Calu3 (cell line): ENCODE results near the gene SRSF2. TPM values are rescaled to one million over a fixed set of nuclear protein-coding genes. Genes with fewer than 3 reads are reported as not detected.
A peak's percentile ranks its signal among the peaks of the same experiment; 100 is the strongest.

Experiments used
- Bru-seq: library from RNA; stranded (reverse); fragments of 400-500 nt; gene quantifications from one replicate; lab custom pipeline; 2021; lab: Mats Ljungman, UMichigan
- BruChase-seq, 2 experiments: library from RNA; stranded (reverse); fragments of 400-500 nt; gene quantifications; one replicate each; lab custom pipeline; 2021; lab: Mats Ljungman, UMichigan
- BruUV-seq: library from RNA; stranded (reverse); fragments of 400-500 nt; replicated peaks from 2 replicates; lab custom pipeline; 2021; lab: Mats Ljungman, UMichigan
- CTCF ChIA-PET: fragments of 300-600 bp; sonication (Branson Sonifier 250); formaldehyde crosslinking; loops from one replicate; lab custom pipeline; 2022; ENCODE audit warnings: antibody characterized with exemption; lab: Charles Lee
- DNase-seq: peaks from one replicate; pipeline ENCODE4 v3.0.0; 2022
- H3K27ac Mint-ChIP-seq: one replicate; pipeline ENCODE4 v1.8.0; 2022; ENCODE audit warnings: mixed read lengths; ENCODE audit not compliant: unreplicated experiment
- H3K27me3 Mint-ChIP-seq: one replicate; pipeline ENCODE4 v1.8.0; 2022; ENCODE audit warnings: mixed read lengths; ENCODE audit not compliant: unreplicated experiment
- H3K36me3 Mint-ChIP-seq: one replicate; pipeline ENCODE4 v1.8.0; 2022; ENCODE audit warnings: mild to moderate bottlenecking, moderate library complexity, mixed read lengths; ENCODE audit not compliant: insufficient read depth, unreplicated experiment
- H3K4me1 Mint-ChIP-seq: one replicate; pipeline ENCODE4 v1.8.0; 2022; ENCODE audit warnings: mild to moderate bottlenecking, low read depth, mixed read lengths; ENCODE audit not compliant: unreplicated experiment
- H3K4me3 Mint-ChIP-seq: one replicate; pipeline ENCODE4 v1.8.0; 2022; ENCODE audit warnings: mild to moderate bottlenecking, low read depth, moderate library complexity, mixed read lengths; ENCODE audit not compliant: unreplicated experiment
- H3K9me3 Mint-ChIP-seq: one replicate; pipeline ENCODE4 v1.8.0; 2022; ENCODE audit warnings: low read depth, mixed read lengths; ENCODE audit not compliant: unreplicated experiment
- intact Hi-C: fragments of 100-400 bp; cut with micrococcal nuclease; formaldehyde crosslinking; loops from one replicate; pipeline ENCODE4 v1.10.0; 2022; ENCODE audit not compliant: unreplicated experiment
- long read RNA-seq: library from polyadenylated mRNA; stranded (forward); transcript quantifications from one replicate; pipeline ENCODE4 v2.0.0, GENCODE V29; 2022
- total RNA-seq: library from RNA; stranded (reverse); gene quantifications from 2 replicates; pipeline ENCODE4 v1.2.3, GENCODE V29; 2022
- TF ChIP-seq, protein P1 (sequence below): fragments of 200-600 bp; IDR thresholded peaks from one replicate; pipeline ENCODE4 v1.8.0; 2022; ENCODE audit warnings: antibody characterized with exemption; ENCODE audit not compliant: unreplicated experiment

SRSF2 gene
- total RNA-seq (238 and 241 TPM in 2 replicates), Bru-seq, nascent RNA (percentile 99 among the genes with signal in this experiment), BruChase-seq, experiment 1, labeled RNA remaining after a 6-hour chase (percentile 100 among the genes with signal in this experiment), BruChase-seq, experiment 2, labeled RNA remaining after a 2-hour chase (percentile 100 among the genes with signal in this experiment)
- long read RNA-seq, transcript SRSF2-202 (3 exons, 1,927 nt): major isoform, 213 of 376 reads
- long read RNA-seq, transcript SRSF2-203 (2 exons, 2,885 nt): minor isoform, 21 of 376 reads
- long read RNA-seq, transcript SRSF2-209 (2 exons, 1,001 nt): minor isoform, 20 of 376 reads
- long read RNA-seq, transcript SRSF2-208 (4 exons, 1,359 nt): minor isoform, 5 of 376 reads
- long read RNA-seq, partial matches to known transcripts: 13 of 376 reads
- long read RNA-seq, other reads (novel, unspliced or antisense): 102 of 376 reads

DNA sequence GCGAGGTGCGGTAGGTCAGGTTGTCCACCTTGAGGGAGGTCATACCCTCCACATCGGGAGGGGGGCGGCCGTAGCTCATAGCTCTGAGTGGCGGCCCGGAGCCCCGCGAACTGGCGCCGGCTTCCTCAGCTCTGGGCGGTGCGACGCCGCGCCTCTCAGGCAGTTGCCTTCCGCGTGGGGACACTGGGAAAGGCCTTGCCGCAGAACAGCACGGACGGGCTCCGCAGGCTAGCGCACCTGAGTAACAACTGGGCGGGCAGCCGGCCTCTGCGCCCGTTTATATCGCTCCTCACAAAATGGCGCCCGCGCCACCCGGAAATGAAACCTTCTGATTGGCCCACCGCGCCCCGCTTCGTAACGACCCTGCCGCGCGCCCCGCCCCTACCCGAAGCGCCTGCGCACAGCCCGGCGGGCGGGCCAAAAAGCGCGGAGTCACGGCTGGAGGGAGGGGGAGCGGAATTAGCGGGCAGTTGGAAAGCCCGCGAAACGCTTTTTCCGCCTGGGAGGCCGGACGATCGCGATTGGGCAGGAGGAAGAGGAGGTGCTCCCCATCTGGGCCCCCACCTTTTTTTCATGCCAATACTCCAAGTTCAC lies at the start of gene SRSF2:
Gene SRSF2 (minus strand): TSS at position 250 of the 594 bp plus-strand sequence. CDS start 171 bp downstream, at position 79.
- no TSS peak for BruUV-seq
- CTCF ChIA-PET: no interaction called here
- H3K4me3 Mint-ChIP-seq: peak within 1 kb of the TSS; percentile 93

DNA sequence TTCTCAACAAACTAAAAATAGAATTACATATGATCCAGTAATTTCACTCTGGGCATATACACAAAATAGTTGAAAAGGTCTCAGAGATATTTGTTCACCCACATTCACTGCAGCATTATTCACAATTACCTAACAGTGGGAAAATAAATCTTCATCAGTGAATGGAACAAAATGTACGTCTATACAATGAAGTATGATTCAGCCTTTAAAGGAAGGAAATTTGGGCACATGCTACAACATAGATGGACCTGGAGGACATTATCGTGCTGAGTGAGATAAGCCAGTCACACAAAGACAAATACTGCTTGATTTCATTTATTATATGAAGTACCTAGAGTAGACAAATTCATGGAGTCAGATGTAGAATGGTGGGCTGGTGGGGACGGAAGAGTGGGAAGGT lies 47.8 kb upstream of the SRSF2 start:
- H3K27me3 Mint-ChIP-seq: no peaks in the 10 kb centered on the region
- BruUV-seq: no TSS peak

More for the DNA sequence above, at the start of gene SRSF2:
- TF ChIP-seq, protein P1, sequence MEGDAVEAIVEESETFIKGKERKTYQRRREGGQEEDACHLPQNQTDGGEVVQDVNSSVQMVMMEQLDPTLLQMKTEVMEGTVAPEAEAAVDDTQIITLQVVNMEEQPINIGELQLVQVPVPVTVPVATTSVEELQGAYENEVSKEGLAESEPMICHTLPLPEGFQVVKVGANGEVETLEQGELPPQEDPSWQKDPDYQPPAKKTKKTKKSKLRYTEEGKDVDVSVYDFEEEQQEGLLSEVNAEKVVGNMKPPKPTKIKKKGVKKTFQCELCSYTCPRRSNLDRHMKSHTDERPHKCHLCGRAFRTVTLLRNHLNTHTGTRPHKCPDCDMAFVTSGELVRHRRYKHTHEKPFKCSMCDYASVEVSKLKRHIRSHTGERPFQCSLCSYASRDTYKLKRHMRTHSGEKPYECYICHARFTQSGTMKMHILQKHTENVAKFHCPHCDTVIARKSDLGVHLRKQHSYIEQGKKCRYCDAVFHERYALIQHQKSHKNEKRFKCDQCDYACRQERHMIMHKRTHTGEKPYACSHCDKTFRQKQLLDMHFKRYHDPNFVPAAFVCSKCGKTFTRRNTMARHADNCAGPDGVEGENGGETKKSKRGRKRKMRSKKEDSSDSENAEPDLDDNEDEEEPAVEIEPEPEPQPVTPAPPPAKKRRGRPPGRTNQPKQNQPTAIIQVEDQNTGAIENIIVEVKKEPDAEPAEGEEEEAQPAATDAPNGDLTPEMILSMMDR: no peak
- Mint-ChIP-seq H3K4me1 (peaks cover 24% of the 10 kb centered on the region), H3K9me3 (no peaks in the 10 kb centered on the region), H3K27me3 (no peaks in the 10 kb centered on the region), H3K36me3 (peaks cover 70% of the 10 kb centered on the region), H3K27ac (peak within 1 kb of the TSS; percentile 97)
- intact Hi-C loops: no loop called here
- DNase-seq: peak; percentile 98

GRCh38 chr17:76783146-76783545 lies 46.0 kb upstream of the SRSF2 start:
- no peak overlapping the region for H3K4me3 Mint-ChIP-seq
- intact Hi-C loops: no loop called here
- no peaks in the 10 kb centered on the region for H3K27me3 Mint-ChIP-seq
- BruUV-seq: no TSS peak
- no peak overlapping the region for H3K27ac Mint-ChIP-seq
- TF ChIP-seq, protein P1: no peak
- no peaks in the 10 kb centered on the region for H3K4me1 Mint-ChIP-seq
- DNase-seq: no peak
- H3K36me3 Mint-ChIP-seq: no peaks in the 10 kb centered on the region
- H3K9me3 Mint-ChIP-seq: no peaks in the 10 kb centered on the region
- CTCF ChIA-PET: interaction anchor here (0.6 kb wide), 1 partner anchor 780 kb away, joined by 3 read pairs; no protein-coding TSS in a partner anchor

More for the DNA sequence above, 47.8 kb upstream of the SRSF2 start:
- H3K9me3 Mint-ChIP-seq: no peaks in the 10 kb centered on the region
- H3K27ac Mint-ChIP-seq: no peak overlapping the region
- no peak for DNase-seq
- TF ChIP-seq, protein P1: no peak
- H3K4me3 Mint-ChIP-seq: no peak overlapping the region
- CTCF ChIA-PET: no interaction called here
- intact Hi-C loops: no loop called here
- H3K4me1 Mint-ChIP-seq: no peaks in the 10 kb centered on the region
- H3K36me3 Mint-ChIP-seq: no peaks in the 10 kb centered on the region

DNA sequence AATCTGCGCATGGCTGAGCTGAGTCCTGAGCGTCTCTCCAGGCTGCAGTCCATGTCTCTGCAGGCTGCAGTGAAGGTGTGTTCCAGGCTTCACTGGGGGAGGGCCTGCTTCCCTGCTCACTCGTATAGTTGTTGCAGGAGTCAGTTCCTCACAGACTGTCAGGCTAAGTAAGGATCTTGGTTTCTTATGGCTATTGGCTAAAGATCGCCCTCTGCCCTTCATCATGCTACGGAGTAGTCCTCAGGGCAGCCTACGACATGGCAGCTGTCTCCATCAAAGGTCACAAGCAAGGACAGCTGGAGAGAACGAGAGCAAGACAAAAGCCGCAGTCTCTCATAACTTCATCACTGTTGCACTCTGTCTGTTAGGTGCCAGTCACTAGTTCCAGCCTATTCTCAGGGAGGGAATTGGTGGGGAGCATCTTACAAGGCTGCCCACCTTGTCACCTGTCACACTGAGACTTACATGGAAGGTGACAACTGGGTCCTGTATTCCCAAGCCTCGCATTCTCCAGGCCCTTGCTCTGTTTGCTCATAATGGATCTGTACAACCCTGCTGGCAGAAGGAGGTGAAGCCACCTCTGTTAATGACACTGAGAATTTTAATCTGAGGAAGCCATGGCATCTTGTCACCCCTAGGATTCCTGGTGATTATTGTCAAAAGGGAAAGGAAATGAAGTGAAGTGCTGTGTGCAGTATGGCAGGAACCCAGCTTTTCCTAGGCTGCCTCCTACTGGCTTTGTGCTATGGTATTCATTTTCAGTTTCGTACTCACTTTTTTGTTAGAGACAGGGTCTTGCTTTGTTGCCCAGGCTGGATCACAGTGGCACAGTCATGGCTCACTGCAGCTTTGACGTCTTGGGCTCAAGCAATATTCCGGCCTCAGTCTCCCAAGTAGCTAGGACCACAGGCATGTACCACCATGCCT lies 44.2 kb upstream of the SRSF2 start:
- H3K9me3 Mint-ChIP-seq: no peaks in the 10 kb centered on the region
- no peaks in the 10 kb centered on the region for H3K4me1 Mint-ChIP-seq
- H3K27me3 Mint-ChIP-seq: no peaks in the 10 kb centered on the region
- H3K36me3 Mint-ChIP-seq: peaks cover 4% of the 10 kb centered on the region
- no TSS peak for BruUV-seq
- TF ChIP-seq, protein P1: no peak
- no peak overlapping the region for H3K4me3 Mint-ChIP-seq
- DNase-seq: no peak
- no peak overlapping the region for H3K27ac Mint-ChIP-seq
- intact Hi-C loops: no loop called here
- CTCF ChIA-PET: interaction anchor here (0.5 kb wide), 1 partner anchor 33 kb away, joined by 4 read pairs; no protein-coding TSS in a partner anchor
